H9 (cell line): ENCODE measurements around the gene LAMA3. TPM values are rescaled to one million over a fixed set of nuclear protein-coding genes. Genes with fewer than 3 reads are reported as not detected.

Experiments used
- DNase-seq: peaks from one replicate; pipeline ENCODE4 v3.0.0-alpha.2; 2017
- H2AFZ ChIP-seq: one replicate; pipeline ENCODE4 v1.6.1; 2013; ENCODE audit warnings: mild to moderate bottlenecking, low read length, control low read depth, moderate library complexity
- H2AK5ac ChIP-seq: 2 replicates; pipeline ENCODE4 v1.6.1; 2013; ENCODE audit warnings: low read length, control low read depth, mixed read lengths; ENCODE audit not compliant: insufficient read length
- H2BK120ac ChIP-seq: one replicate; pipeline ENCODE4 v1.6.1; 2013; ENCODE audit warnings: low read depth, mild to moderate bottlenecking, low read length, control low read depth, inconsistent platforms; ENCODE audit not compliant: poor library complexity, severe bottlenecking
- H2BK12ac ChIP-seq: 2 replicates; pipeline ENCODE4 v1.6.1; 2013; ENCODE audit warnings: low read length, control low read depth, mixed read lengths, low read depth; ENCODE audit not compliant: insufficient read length
- H2BK15ac ChIP-seq: 2 replicates; pipeline ENCODE4 v1.6.1; 2013; ENCODE audit warnings: low read depth, low read length, control low read depth
- H2BK20ac ChIP-seq: one replicate; pipeline ENCODE4 v1.6.1; 2013; ENCODE audit warnings: low read depth, mild to moderate bottlenecking, low read length, control low read depth, inconsistent platforms; ENCODE audit not compliant: poor library complexity, severe bottlenecking
- H2BK5ac ChIP-seq: 2 replicates; pipeline ENCODE4 v1.6.1; 2013; ENCODE audit warnings: low read length, control low read depth, mixed read lengths; ENCODE audit not compliant: insufficient read length
- H3K14ac ChIP-seq: 2 replicates; pipeline ENCODE4 v1.6.1; 2013; ENCODE audit warnings: low read length, control low read depth; ENCODE audit not compliant: insufficient read depth
- H3K18ac ChIP-seq: 2 replicates; pipeline ENCODE4 v1.6.1; 2013; ENCODE audit warnings: low read depth, mild to moderate bottlenecking, mixed read lengths, low read length, control low read depth; ENCODE audit not compliant: insufficient read length
- H3K23ac ChIP-seq: 2 replicates; pipeline ENCODE4 v1.6.1; 2013; ENCODE audit warnings: low read length, control low read depth, mixed read lengths, low read depth; ENCODE audit not compliant: insufficient read length
- H3K23me2 ChIP-seq: 2 replicates; pipeline ENCODE4 v1.6.1; 2013; ENCODE audit warnings: low read depth, mild to moderate bottlenecking, mixed read lengths, low read length, control low read depth; ENCODE audit not compliant: insufficient read length, poor library complexity, severe bottlenecking
- H3K27ac ChIP-seq: 2 replicates; pipeline ENCODE4 v1.5.1; 2013; ENCODE audit warnings: low read length, control low read depth, mixed read lengths, low read depth; ENCODE audit not compliant: insufficient read length
- H3K27me3 ChIP-seq: 2 replicates; pipeline ENCODE4 v1.6.1; 2013; ENCODE audit warnings: low read length, control low read depth, inconsistent platforms; ENCODE audit not compliant: insufficient read depth
- H3K4ac ChIP-seq: 2 replicates; pipeline ENCODE4 v1.6.1; 2013; ENCODE audit warnings: low read depth, mild to moderate bottlenecking, control low read depth, inconsistent platforms, low read length, moderate library complexity
- H3K4me1 ChIP-seq: 2 replicates; pipeline ENCODE4 v1.6.1; 2013; ENCODE audit warnings: low read length, control low read depth, inconsistent platforms; ENCODE audit not compliant: insufficient read depth
- H3K4me2 ChIP-seq: 2 replicates; pipeline ENCODE4 v1.6.1; 2013; ENCODE audit warnings: low read length, control low read depth, mixed read lengths; ENCODE audit not compliant: insufficient read length, insufficient read depth
- H3K56ac ChIP-seq: 2 replicates; pipeline ENCODE4 v1.6.1; 2013; ENCODE audit warnings: low read depth, mild to moderate bottlenecking, mixed read lengths, low read length, control low read depth; ENCODE audit not compliant: insufficient read length
- H3K79me1 ChIP-seq: 2 replicates; pipeline ENCODE4 v1.6.1; 2013; ENCODE audit warnings: low read depth, mild to moderate bottlenecking, moderate library complexity, low read length, control low read depth, inconsistent platforms; ENCODE audit not compliant: insufficient read depth, poor library complexity, severe bottlenecking
- H3K79me2 ChIP-seq: 2 replicates; pipeline ENCODE4 v1.6.1; 2013; ENCODE audit warnings: low read length, control low read depth, inconsistent platforms; ENCODE audit not compliant: insufficient read depth
- H3K9ac ChIP-seq: 2 replicates; pipeline ENCODE4 v1.6.1; 2013; ENCODE audit warnings: low read length, control low read depth, mixed read lengths; ENCODE audit not compliant: insufficient read length; ENCODE audit errors: extremely low read depth
- H3K9me3 ChIP-seq: one replicate; pipeline ENCODE4 v1.6.1; 2013; ENCODE audit warnings: low read depth, low read length, inconsistent platforms; ENCODE audit not compliant: control insufficient read depth
- H3T11ph ChIP-seq: one replicate; pipeline ENCODE4 v1.6.1; 2013; ENCODE audit warnings: mild to moderate bottlenecking, low read length, control low read depth, inconsistent platforms
- H4K20me1 ChIP-seq: one replicate; pipeline ENCODE4 v1.6.1; 2013; ENCODE audit not compliant: control insufficient read depth, insufficient read length, insufficient read depth
- H4K5ac ChIP-seq: 2 replicates; pipeline ENCODE4 v1.6.1; 2013; ENCODE audit warnings: low read depth, mild to moderate bottlenecking, mixed read lengths, low read length, control low read depth; ENCODE audit not compliant: insufficient read length
- H4K8ac ChIP-seq: replicated peaks from 2 replicates; pipeline ENCODE4 v1.6.1; 2013; ENCODE audit warnings: low read length, control low read depth, mixed read lengths, low read depth; ENCODE audit not compliant: insufficient read length
- H4K91ac ChIP-seq: 2 replicates; pipeline ENCODE4 v1.6.1; 2013; ENCODE audit warnings: low read depth, mild to moderate bottlenecking, moderate library complexity, mixed read lengths, low read length, control low read depth; ENCODE audit not compliant: insufficient read length
- H3K27ac Mint-ChIP-seq, 3 experiments: 2 replicates in 2 of 3; 3 replicates in 1 of 3; pipeline ENCODE4 v1.8.0; 2020 to 2021; ENCODE audit warnings: mixed read lengths in 3 of 3, mild to moderate bottlenecking in 1 of 3, moderate library complexity in 1 of 3
- H3K27me3 Mint-ChIP-seq: 2 replicates; pipeline ENCODE4 v1.8.0; 2021; ENCODE audit warnings: low read depth, mild to moderate bottlenecking, moderate library complexity, mixed read lengths
- H3K36me3 Mint-ChIP-seq, 3 experiments: 2 replicates in 2 of 3; 3 replicates in 1 of 3; pipeline ENCODE4 v1.8.0; 2020 to 2021; ENCODE audit warnings: low read depth in 3 of 3, mixed read lengths in 3 of 3; ENCODE audit not compliant: insufficient read depth in 1 of 3
- H3K4me1 Mint-ChIP-seq, 2 experiments: 2 replicates each; pipeline ENCODE4 v1.8.0; 2020; ENCODE audit warnings: mixed read lengths in 2 of 2
- H3K4me3 Mint-ChIP-seq, 2 experiments: 2 replicates in 1 of 2; 3 replicates in 1 of 2; pipeline ENCODE4 v1.8.0; 2020 to 2021; ENCODE audit warnings: mild to moderate bottlenecking in 2 of 2, mixed read lengths in 2 of 2, moderate library complexity in 1 of 2
- H3K9me3 Mint-ChIP-seq, 2 experiments: 2 replicates in 1 of 2; 3 replicates in 1 of 2; pipeline ENCODE4 v1.8.0; 2020; ENCODE audit warnings: mild to moderate bottlenecking in 2 of 2, mixed read lengths in 2 of 2, moderate library complexity in 1 of 2
- CTCF ChIP-seq: fragments of 200-600 bp; sonication (generic); conservative IDR thresholded peaks from 3 replicates; pipeline ENCODE4 v1.8.0; 2021; ENCODE audit warnings: antibody characterized with exemption, mild to moderate bottlenecking
- WGBS: extraction: QIAGEN DNeasy Blood & Tissue Kit; methylation state at CpG from one replicate; pipeline ENCODE4 v1.1.7; 2013; ENCODE audit warnings: missing lambda C conversion rate, low lambda C conversion rate, mixed read lengths; ENCODE audit not compliant: insufficient read length; ENCODE audit errors: extremely low coverage; 5-methylcytosine and 5-hydroxymethylcytosine counted together
- total RNA-seq: library from RNA; stranded (reverse); gene quantifications from 2 replicates; pipeline ENCODE4 v1.2.1, GENCODE V29; 2021

LAMA3 gene
- total RNA-seq, 1 experiment from 2014 or later: 0.33 TPM

- no peak overlapping the region for H3K14ac ChIP-seq
- H3K4ac ChIP-seq: no peak overlapping the region
- no peak overlapping the region for H2BK15ac ChIP-seq
- no peak overlapping the region for H3K9ac ChIP-seq
- Mint-ChIP-seq H3K27ac (no peak overlapping the region), H3K4me3 (no peak overlapping the region), H3K9me3 (no peaks in the 10 kb centered on the region), H3K36me3 (no peaks in the 10 kb centered on the region), H3K27me3 (peaks cover 50% of the 10 kb centered on the region), H3K4me1 (peaks cover 1 to 4% of the 10 kb centered on the region in 2 experiments)
- H3K79me1 ChIP-seq: no peaks in the 10 kb centered on the region
- no peak overlapping the region for H3K56ac ChIP-seq
- H3K23ac ChIP-seq: no peak overlapping the region
- no peak overlapping the region for H2BK20ac ChIP-seq
- H4K20me1 ChIP-seq: no peaks in the 10 kb centered on the region
- H3T11ph ChIP-seq: no peak overlapping the region
- no peak overlapping the region for H2AK5ac ChIP-seq
- H3K23me2 ChIP-seq: no peaks in the 10 kb centered on the region
- H3K18ac ChIP-seq: no peak overlapping the region
- no peak overlapping the region for H4K91ac ChIP-seq
- no peak overlapping the region for H2BK120ac ChIP-seq
- H3K27ac ChIP-seq: no peak overlapping the region
- no peak overlapping the region for H4K8ac ChIP-seq
- no peak overlapping the region for H2BK5ac ChIP-seq
- no peak overlapping the region for H3K4me2 ChIP-seq
- no peaks in the 10 kb centered on the region for H3K79me2 ChIP-seq
- peaks cover under 1% of the 10 kb centered on the region; the same call in 1 of the 2 replicates for H3K27me3 ChIP-seq
- H2BK12ac ChIP-seq: no peak overlapping the region
- no peak overlapping the region for H4K5ac ChIP-seq
- no CpG with 5 or more reads among the region's 3 CpGs for WGBS
- H3K4me1 ChIP-seq: no peaks in the 10 kb centered on the region
- H2AFZ ChIP-seq: no peak overlapping the region
- no peak for DNase-seq
- no peaks in the 10 kb centered on the region for H3K9me3 ChIP-seq
- TF ChIP-seq CTCF: no peak
These were observed 5.6 kb upstream of the LAMA3 start for GRCh38 chr18:23683671-23684070.
